Neural cell (in vitro differentiated cells): ENCODE data around the gene ZC3H7A. TPM values are rescaled to one million over a fixed set of nuclear protein-coding genes. Genes with fewer than 3 reads are reported as not detected.

Experiments
- H2AFZ ChIP-seq: fragments of 200-600, 300-800 bp; sonication (generic), shearing (Covaris generic); 2 replicates; pipeline ENCODE4 v1.6.0; 2014; ENCODE audit warnings: low read depth, mild to moderate bottlenecking, antibody characterized with exemption, low read length, moderate library complexity
- H3F3A ChIP-seq: fragments of 200-600 bp; shearing (Covaris generic); 2 replicates; pipeline ENCODE4 v1.6.1; 2016; ENCODE audit warnings: mild to moderate bottlenecking, moderate library complexity, mixed read lengths, antibody characterized with exemption, low read length; ENCODE audit not compliant: insufficient read depth, poor library complexity, severe bottlenecking
- H3K27ac ChIP-seq: fragments of 200-600, 300-800 bp; sonication (generic), shearing (Covaris generic); 2 replicates; pipeline ENCODE4 v1.5.1; 2014; ENCODE audit warnings: mild to moderate bottlenecking, low read length, moderate library complexity
- H3K27me3 ChIP-seq: fragments of 300-800, 200-600 bp; sonication (generic), shearing (Covaris generic); 2 replicates; pipeline ENCODE4 v1.6.0; 2014; ENCODE audit warnings: mild to moderate bottlenecking, low read depth, low read length, moderate library complexity; ENCODE audit not compliant: insufficient read depth
- H3K36me3 ChIP-seq: fragments of 300-800, 200-600 bp; sonication (generic), shearing (Covaris generic); 2 replicates; pipeline ENCODE4 v1.5.1; 2014; ENCODE audit warnings: mild to moderate bottlenecking, antibody characterized with exemption, low read length, moderate library complexity; ENCODE audit not compliant: insufficient read depth
- H3K4me2 ChIP-seq: fragments of 300-800, 200-600 bp; sonication (generic), shearing (Covaris generic); 2 replicates; pipeline ENCODE4 v1.6.0; 2014; ENCODE audit warnings: mild to moderate bottlenecking, low read length
- H3K4me3 ChIP-seq: fragments of 300-800, 200-600 bp; sonication (generic), shearing (Covaris generic); 2 replicates; pipeline ENCODE4 v1.5.1; 2014; ENCODE audit warnings: mild to moderate bottlenecking, low read length, moderate library complexity
- H3K79me2 ChIP-seq: fragments of 200-600 bp; shearing (Covaris generic); replicated peaks from 2 replicates; pipeline ENCODE4 v1.6.0; 2014; ENCODE audit warnings: mild to moderate bottlenecking, low read length, moderate library complexity; ENCODE audit not compliant: insufficient read depth
- H3K9ac ChIP-seq: fragments of 300-800, 200-600 bp; sonication (generic), shearing (Covaris generic); 2 replicates; pipeline ENCODE4 v1.6.1; 2016; ENCODE audit warnings: mild to moderate bottlenecking, low read length, mixed read lengths
- H3K9me2 ChIP-seq: fragments of 200-600 bp; shearing (Covaris generic); 2 replicates; pipeline ENCODE4 v1.6.1; 2016; ENCODE audit warnings: mild to moderate bottlenecking, low read length, mixed read lengths; ENCODE audit not compliant: insufficient read depth
- H3K9me3 ChIP-seq: fragments of 200-600, 300-800 bp; sonication (generic), shearing (Covaris generic); 2 replicates; pipeline ENCODE4 v1.6.1; 2016; ENCODE audit warnings: mild to moderate bottlenecking, mixed run types, low read length, moderate library complexity, mixed read lengths
- H4K20me1 ChIP-seq: fragments of 200-600 bp; shearing (Covaris generic); 2 replicates; pipeline ENCODE4 v1.6.1; 2016; ENCODE audit warnings: mild to moderate bottlenecking, mixed run types; ENCODE audit not compliant: insufficient read depth
- EP300 ChIP-seq: fragments of 450-650 bp; conservative IDR thresholded peaks from 2 replicates; pipeline ENCODE4 v1.6.1; 2014; ENCODE audit warnings: antibody characterized with exemption, mild to moderate bottlenecking, moderate library complexity; ENCODE audit not compliant: poor library complexity, severe bottlenecking
- EZH2 ChIP-seq: fragments of 200-600, 300-800 bp; shearing (Covaris generic), sonication (generic); IDR thresholded peaks from 2 replicates; pipeline ENCODE4 v1.6.1; 2014; ENCODE audit warnings: antibody characterized with exemption, low read length, borderline replicate concordance, mild to moderate bottlenecking; ENCODE audit not compliant: insufficient read depth, poor library complexity, severe bottlenecking
- MXI1 ChIP-seq: fragments of 450-650 bp; conservative IDR thresholded peaks from 2 replicates; pipeline ENCODE4 v1.6.1; 2014; ENCODE audit warnings: antibody characterized with exemption, mild to moderate bottlenecking; ENCODE audit not compliant: poor library complexity, severe bottlenecking
- POLR2AphosphoS5 ChIP-seq: IDR thresholded peaks from 2 replicates; pipeline ENCODE4 v1.6.1; 2012
- RAD21 ChIP-seq: fragments of 450-650 bp; conservative IDR thresholded peaks from 2 replicates; pipeline ENCODE4 v1.6.1; 2014; ENCODE audit warnings: antibody characterized with exemption, mild to moderate bottlenecking, moderate library complexity
- SMC3 ChIP-seq: fragments of 450-650 bp; conservative IDR thresholded peaks from 2 replicates; pipeline ENCODE4 v1.6.1; 2014; ENCODE audit warnings: antibody characterized with exemption, mild to moderate bottlenecking, moderate library complexity; ENCODE audit not compliant: poor library complexity
- TAF1 ChIP-seq: IDR thresholded peaks from 2 replicates; pipeline ENCODE4 v1.6.1; 2012; ENCODE audit warnings: low read depth
- polyA plus RNA-seq: library from polyadenylated mRNA; depleted of rRNA; stranded (reverse); fragments of >200 nt; gene quantifications from 2 replicates; pipeline ENCODE4 v1.2.3, GENCODE V29; 2014
- TF ChIP-seq, protein P1 (sequence below): IDR thresholded peaks from 2 replicates; pipeline ENCODE4 v1.6.1; 2012; ENCODE audit warnings: borderline replicate concordance
- TF ChIP-seq, protein P2 (sequence below): fragments of 450-650 bp; IDR thresholded peaks from 2 replicates; pipeline ENCODE4 v1.5.1; 2014; ENCODE audit warnings: antibody characterized with exemption, mild to moderate bottlenecking, moderate library complexity; ENCODE audit not compliant: poor library complexity, severe bottlenecking

Gene ZC3H7A
- polyA plus RNA-seq, 1 donor from 2014 or later: 67.7 TPM

DNA sequence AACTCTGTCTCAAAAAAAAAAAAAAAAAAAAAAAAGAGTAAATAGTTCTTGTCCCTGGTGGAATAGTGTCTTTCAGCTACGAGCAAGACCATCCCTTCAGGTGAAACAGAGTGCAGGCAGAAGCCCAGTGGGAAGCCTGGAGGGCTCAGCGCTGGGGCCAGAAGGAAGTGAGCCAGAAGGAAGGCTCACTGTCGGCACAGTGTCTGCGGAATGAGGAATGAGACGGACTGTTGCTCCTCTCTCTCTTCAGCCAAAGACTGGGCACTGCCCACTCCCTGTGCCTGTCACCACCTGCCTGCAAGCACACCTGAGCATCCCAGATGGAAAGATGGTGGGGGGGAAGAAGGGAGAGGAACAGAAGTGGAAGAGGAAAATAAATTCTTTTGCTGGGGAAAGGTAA lies 46.8 kb upstream of the ZC3H7A start:
- Histone ChIP-seq H3K9me2 (no peaks in the 10 kb centered on the region), H3K27ac (no peak overlapping the region), H3K9ac (no peak overlapping the region), H4K20me1 (no peaks in the 10 kb centered on the region), H3K36me3 (peaks cover 10% of the 10 kb centered on the region), H3K4me3 (no peak overlapping the region), H2AFZ (no peak overlapping the region), H3F3A (no peaks in the 10 kb centered on the region), H3K9me3 (no peaks in the 10 kb centered on the region), H3K4me2 (no peak overlapping the region), H3K27me3 (no peaks in the 10 kb centered on the region), H3K79me2 (peaks cover under 1% of the 10 kb centered on the region)
- no peak for TF ChIP-seq TAF1
- no peak for TF ChIP-seq EZH2
- TF ChIP-seq, protein P1, sequence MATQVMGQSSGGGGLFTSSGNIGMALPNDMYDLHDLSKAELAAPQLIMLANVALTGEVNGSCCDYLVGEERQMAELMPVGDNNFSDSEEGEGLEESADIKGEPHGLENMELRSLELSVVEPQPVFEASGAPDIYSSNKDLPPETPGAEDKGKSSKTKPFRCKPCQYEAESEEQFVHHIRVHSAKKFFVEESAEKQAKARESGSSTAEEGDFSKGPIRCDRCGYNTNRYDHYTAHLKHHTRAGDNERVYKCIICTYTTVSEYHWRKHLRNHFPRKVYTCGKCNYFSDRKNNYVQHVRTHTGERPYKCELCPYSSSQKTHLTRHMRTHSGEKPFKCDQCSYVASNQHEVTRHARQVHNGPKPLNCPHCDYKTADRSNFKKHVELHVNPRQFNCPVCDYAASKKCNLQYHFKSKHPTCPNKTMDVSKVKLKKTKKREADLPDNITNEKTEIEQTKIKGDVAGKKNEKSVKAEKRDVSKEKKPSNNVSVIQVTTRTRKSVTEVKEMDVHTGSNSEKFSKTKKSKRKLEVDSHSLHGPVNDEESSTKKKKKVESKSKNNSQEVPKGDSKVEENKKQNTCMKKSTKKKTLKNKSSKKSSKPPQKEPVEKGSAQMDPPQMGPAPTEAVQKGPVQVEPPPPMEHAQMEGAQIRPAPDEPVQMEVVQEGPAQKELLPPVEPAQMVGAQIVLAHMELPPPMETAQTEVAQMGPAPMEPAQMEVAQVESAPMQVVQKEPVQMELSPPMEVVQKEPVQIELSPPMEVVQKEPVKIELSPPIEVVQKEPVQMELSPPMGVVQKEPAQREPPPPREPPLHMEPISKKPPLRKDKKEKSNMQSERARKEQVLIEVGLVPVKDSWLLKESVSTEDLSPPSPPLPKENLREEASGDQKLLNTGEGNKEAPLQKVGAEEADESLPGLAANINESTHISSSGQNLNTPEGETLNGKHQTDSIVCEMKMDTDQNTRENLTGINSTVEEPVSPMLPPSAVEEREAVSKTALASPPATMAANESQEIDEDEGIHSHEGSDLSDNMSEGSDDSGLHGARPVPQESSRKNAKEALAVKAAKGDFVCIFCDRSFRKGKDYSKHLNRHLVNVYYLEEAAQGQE: no peak
- no peak for TF ChIP-seq MXI1
- TF ChIP-seq EP300: no peak
- no peak for TF ChIP-seq POLR2AphosphoS5
- TF ChIP-seq RAD21: no peak
- no peak for TF ChIP-seq SMC3
- TF ChIP-seq, protein P2, sequence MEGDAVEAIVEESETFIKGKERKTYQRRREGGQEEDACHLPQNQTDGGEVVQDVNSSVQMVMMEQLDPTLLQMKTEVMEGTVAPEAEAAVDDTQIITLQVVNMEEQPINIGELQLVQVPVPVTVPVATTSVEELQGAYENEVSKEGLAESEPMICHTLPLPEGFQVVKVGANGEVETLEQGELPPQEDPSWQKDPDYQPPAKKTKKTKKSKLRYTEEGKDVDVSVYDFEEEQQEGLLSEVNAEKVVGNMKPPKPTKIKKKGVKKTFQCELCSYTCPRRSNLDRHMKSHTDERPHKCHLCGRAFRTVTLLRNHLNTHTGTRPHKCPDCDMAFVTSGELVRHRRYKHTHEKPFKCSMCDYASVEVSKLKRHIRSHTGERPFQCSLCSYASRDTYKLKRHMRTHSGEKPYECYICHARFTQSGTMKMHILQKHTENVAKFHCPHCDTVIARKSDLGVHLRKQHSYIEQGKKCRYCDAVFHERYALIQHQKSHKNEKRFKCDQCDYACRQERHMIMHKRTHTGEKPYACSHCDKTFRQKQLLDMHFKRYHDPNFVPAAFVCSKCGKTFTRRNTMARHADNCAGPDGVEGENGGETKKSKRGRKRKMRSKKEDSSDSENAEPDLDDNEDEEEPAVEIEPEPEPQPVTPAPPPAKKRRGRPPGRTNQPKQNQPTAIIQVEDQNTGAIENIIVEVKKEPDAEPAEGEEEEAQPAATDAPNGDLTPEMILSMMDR: no peak

DNA sequence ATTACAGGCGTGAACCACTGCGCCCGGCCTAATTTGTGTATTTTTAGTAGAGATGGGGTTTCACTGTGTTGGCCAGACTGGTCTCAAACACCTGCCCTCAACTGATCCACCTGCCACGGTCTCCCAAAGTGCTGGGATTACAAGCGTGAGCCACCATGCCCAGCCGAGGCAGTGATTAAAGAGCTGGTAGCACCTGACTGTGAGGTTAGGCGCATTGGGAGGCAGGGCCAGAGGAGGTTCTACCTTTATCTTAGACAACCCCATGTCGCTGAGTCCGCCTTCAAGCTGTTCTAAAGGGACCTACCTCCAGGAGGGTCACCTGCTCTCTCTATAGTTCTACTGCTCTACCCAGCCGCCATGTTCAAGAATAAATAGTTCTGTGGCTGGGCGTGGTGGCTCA lies 46.1 kb upstream of the ZC3H7A start:
- Histone ChIP-seq H3K4me3 (no peak overlapping the region), H3K27me3 (no peaks in the 10 kb centered on the region), H3K27ac (no peak overlapping the region), H4K20me1 (no peaks in the 10 kb centered on the region), H3K79me2 (no peaks in the 10 kb centered on the region), H3K36me3 (peaks cover 10% of the 10 kb centered on the region), H3K9me2 (no peaks in the 10 kb centered on the region), H3K9me3 (no peaks in the 10 kb centered on the region), H3K4me2 (no peak overlapping the region), H3F3A (no peaks in the 10 kb centered on the region), H3K9ac (no peak overlapping the region), H2AFZ (no peak overlapping the region)
- no peak for TF ChIP-seq RAD21
- TF ChIP-seq EZH2: no peak
- TF ChIP-seq TAF1: no peak
- TF ChIP-seq POLR2AphosphoS5: no peak
- no peak for TF ChIP-seq SMC3
- TF ChIP-seq, protein P1: no peak
- TF ChIP-seq, protein P2: no peak
- no peak for TF ChIP-seq MXI1
- no peak for TF ChIP-seq EP300
